ENCODE results near the gene UBL4A. TPM values are rescaled to one million over a fixed set of nuclear protein-coding genes. Genes with fewer than 3 reads are reported as not detected.

The UBL4A gene
- polyA plus RNA-seq, 1 donor (not counting 4 experiments of a cell fraction or from before 2014, with no cell fraction given): 15.2 TPM

GRCh38 chrX:154458954-154459778, 27.2 kb downstream of the UBL4A start:
- DNase-seq (ENCODE audit: low read depth, low spot score): no peak
- Histone ChIP-seq H3K4me1 (ENCODE audit: control insufficient read depth, extremely low read depth, insufficient read depth, low read length) (peaks cover 4% of the 10 kb centered on the region), H3K9me3 (ENCODE audit: control insufficient read depth, low read depth, low read length) (no peaks in the 10 kb centered on the region), H3K4me3 (ENCODE audit: control insufficient read depth in 2 of 3, extremely low read depth in 1 of 3, insufficient read depth in 2 of 3, low read depth in 1 of 3, low read length in 3 of 3) (peak overlapping the region; percentile 48 to 62 (median 51)), H3K4me2 (ENCODE audit: control insufficient read depth, extremely low read depth, insufficient read depth, low read depth, low read length) (peak overlapping the region; percentile 66), H3K27ac (ENCODE audit: control insufficient read depth, insufficient read depth, low read length) (no peak overlapping the region), H3K9ac (ENCODE audit: control insufficient read depth, extremely low read depth, insufficient read depth, low read length) (peak overlapping the region; percentile 41), H3K27me3 (ENCODE audit: control insufficient read depth, extremely low read depth, insufficient read depth, low read length) (no peaks in the 10 kb centered on the region), H2AFZ (ENCODE audit: control insufficient read depth, low read length) (no peak overlapping the region), H4K20me1 (ENCODE audit: control insufficient read depth, extremely low read depth, insufficient read depth, low read length) (no peaks in the 10 kb centered on the region), H3K79me2 (ENCODE audit: control insufficient read depth, insufficient read depth, low read length) (peaks cover 8% of the 10 kb centered on the region), H3K9me1 (ENCODE audit: control insufficient read depth, extremely low read depth, insufficient read depth, low read length) (no peaks in the 10 kb centered on the region), H3K36me3 (ENCODE audit: control insufficient read depth in 2 of 2, extremely low read depth in 1 of 2, insufficient read depth in 2 of 2, low read length in 2 of 2) (peaks cover 0 to 3% of the 10 kb centered on the region in 2 experiments)
- dilution Hi-C loops (cut with MboI; ENCODE audit: extremely low pct_ligation_motif_present, low sequenced_read_pairs): no loop called here
- TF ChIP-seq EZH2 (IDR thresholded peaks at IDR 0.05; ENCODE audit: low read length) (no peak), CTCF (optimal IDR thresholded peaks at IDR 0.05 in 1 of 3, IDR thresholded peaks at IDR 0.05 in 1 of 3, conservative IDR thresholded peaks at IDR 0.05 in 1 of 3; ENCODE audit: extremely low read depth in 1 of 3, insufficient read depth in 2 of 3, low read length in 3 of 3) (no peak)
- FAIRE-seq: no peak

- dilution Hi-C loops (cut with MboI; ENCODE audit: extremely low pct_ligation_motif_present, low sequenced_read_pairs): no loop called here
- TF ChIP-seq EZH2 (IDR thresholded peaks at IDR 0.05; ENCODE audit: low read length): no peak
- no peak for TF ChIP-seq CTCF (optimal IDR thresholded peaks at IDR 0.05 in 1 of 3, IDR thresholded peaks at IDR 0.05 in 1 of 3, conservative IDR thresholded peaks at IDR 0.05 in 1 of 3; ENCODE audit: extremely low read depth in 1 of 3, insufficient read depth in 2 of 3, low read length in 3 of 3)
- no peak for DNase-seq (ENCODE audit: low read depth, low spot score)
- Histone ChIP-seq H3K4me3 (ENCODE audit: control insufficient read depth in 2 of 3, extremely low read depth in 1 of 3, insufficient read depth in 2 of 3, low read depth in 1 of 3, low read length in 3 of 3) (peak within 1 kb of the TSS; percentile 48 to 62 (median 51)), H4K20me1 (ENCODE audit: control insufficient read depth, extremely low read depth, insufficient read depth, low read length) (no peaks in the 10 kb centered on the region), H3K27me3 (ENCODE audit: control insufficient read depth, extremely low read depth, insufficient read depth, low read length) (no peaks in the 10 kb centered on the region), H3K9me1 (ENCODE audit: control insufficient read depth, extremely low read depth, insufficient read depth, low read length) (no peaks in the 10 kb centered on the region), H3K4me1 (ENCODE audit: control insufficient read depth, extremely low read depth, insufficient read depth, low read length) (peaks cover 4% of the 10 kb centered on the region), H3K27ac (ENCODE audit: control insufficient read depth, insufficient read depth, low read length) (no peak within 1 kb of the TSS), H2AFZ (ENCODE audit: control insufficient read depth, low read length) (no peak within 1 kb of the TSS), H3K9ac (ENCODE audit: control insufficient read depth, extremely low read depth, insufficient read depth, low read length) (peak within 1 kb of the TSS; percentile 41), H3K36me3 (ENCODE audit: control insufficient read depth in 2 of 2, extremely low read depth in 1 of 2, insufficient read depth in 2 of 2, low read length in 2 of 2) (peaks cover 0 to 3% of the 10 kb centered on the region in 2 experiments), H3K9me3 (ENCODE audit: control insufficient read depth, low read depth, low read length) (no peaks in the 10 kb centered on the region), H3K79me2 (ENCODE audit: control insufficient read depth, insufficient read depth, low read length) (peaks cover 8% of the 10 kb centered on the region), H3K4me2 (ENCODE audit: control insufficient read depth, extremely low read depth, insufficient read depth, low read depth, low read length) (peak within 1 kb of the TSS; percentile 66)
- FAIRE-seq: no peak
Observed at GRCh38 chrX:154458116-154458953, 28.1 kb downstream of the UBL4A start, which contains the start of gene PLXNA3. Gene PLXNA3 (plus strand): TSS chrX:154458281. CDS start chrX:154460184, 1,903 bp downstream.

Measured in keratinocyte (primary cell).